Left forelimb (tissue), 1 donor: ENCODE measurements around the gene KCNK6.
"Not testable (repeated sequence)": the region's sequence is repeated elsewhere in the genome, so short reads cannot be mapped to it uniquely, and the experiment has no call there.

Experiments used
- DNase-seq: peaks from one replicate; pipeline ENCODE4 v3.0.0-alpha.2; 2018; ENCODE audit warnings: low spot score

Gene KCNK6

GRCh38 chr19:38362076-38362945 is 42.7 kb downstream of the KCNK6 start:
- DNase-seq, result no peak

- DNase-seq, result not testable (repeated sequence)
Measured at GRCh38 chr19:38362946-38363688, 43.5 kb downstream of the KCNK6 start.

GRCh38 chr19:38367041-38367440 is 47.4 kb downstream of the KCNK6 start:
- DNase-seq, result no peak

- DNase-seq, result no peak
Measured at GRCh38 chr19:38369584-38369983, 49.9 kb downstream of the KCNK6 start.

GRCh38 chr19:38370299-38370698 is 50.7 kb downstream of the KCNK6 start:
- DNase-seq, result no peak

- no peak for DNase-seq
Measured at GRCh38 chr19:38371081-38371480, 51.4 kb downstream of the KCNK6 start.

- no peak for DNase-seq
Measured at GRCh38 chr19:38373907-38374331, 54.3 kb downstream of the KCNK6 start.

- DNase-seq, result peak; percentile 99
Measured at GRCh38 chr19:38374332-38375097, 54.9 kb downstream of the KCNK6 start, which contains the start of gene PSMD8. PSMD8 (plus strand) TSS chr19:38374571; CDS start chr19:38374602, 31 bp downstream.

- no peak for DNase-seq
Measured at GRCh38 chr19:38375098-38375493, 55.5 kb downstream of the KCNK6 start.

- DNase-seq, result no peak
Measured at GRCh38 chr19:38375748-38376147, 56.1 kb downstream of the KCNK6 start.

- no peak for DNase-seq
Measured at GRCh38 chr19:38376576-38376975, 56.9 kb downstream of the KCNK6 start.

GRCh38 chr19:38377052-38377451 is 57.4 kb downstream of the KCNK6 start:
- DNase-seq, result no peak

- no peak for DNase-seq
Measured at GRCh38 chr19:38378866-38379265, 59.2 kb downstream of the KCNK6 start.

GRCh38 chr19:38381138-38381537 is 61.5 kb downstream of the KCNK6 start:
- no peak for DNase-seq
